SHP77 treated with DMSO at 0.1 percent for 48 hours (cell line): Measurements from ENCODE around the gene RIMBP2.
A peak's percentile ranks its signal among the peaks of the same experiment; 100 is the strongest.
"Not testable (repeated sequence)": the region's sequence is repeated elsewhere in the genome, so short reads cannot be mapped to it uniquely, and the experiment has no call there.

ENCODE experiments used
- DNase-seq: peaks from one replicate; lab custom pipeline; 2025; lab: John Stamatoyannopoulos, UW

RIMBP2 gene

GRCh38 chr12:130715998-130716968 lies at the start of gene RIMBP2:
TSS of gene RIMBP2 (minus strand) at chr12:130716299. CDS start at chr12:130479013, 237,286 bp downstream.
- DNase-seq: peak; percentile 63

DNA sequence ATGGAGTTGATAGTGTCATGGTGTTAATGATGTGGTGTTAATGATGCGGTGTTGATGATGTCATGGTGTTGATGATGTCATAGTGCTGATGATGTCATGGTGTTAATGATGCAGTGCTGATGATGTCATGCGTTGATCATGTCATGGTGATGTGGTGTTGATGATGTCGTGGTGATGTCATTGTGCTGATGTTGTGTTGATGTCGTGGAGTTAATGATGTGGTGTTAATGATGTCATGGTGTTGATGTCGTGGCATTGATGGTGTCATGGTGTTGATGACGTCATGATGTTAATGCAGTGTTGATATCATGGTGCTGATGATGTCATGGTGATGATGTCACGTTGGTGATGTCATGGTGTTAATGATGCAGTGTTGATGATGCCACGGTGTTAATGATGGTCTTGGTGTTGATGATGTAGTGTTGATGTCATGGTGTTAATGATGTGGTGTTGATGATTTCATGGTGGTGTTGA lies 49.1 kb upstream of the RIMBP2 start:
- no peak for DNase-seq

DNA sequence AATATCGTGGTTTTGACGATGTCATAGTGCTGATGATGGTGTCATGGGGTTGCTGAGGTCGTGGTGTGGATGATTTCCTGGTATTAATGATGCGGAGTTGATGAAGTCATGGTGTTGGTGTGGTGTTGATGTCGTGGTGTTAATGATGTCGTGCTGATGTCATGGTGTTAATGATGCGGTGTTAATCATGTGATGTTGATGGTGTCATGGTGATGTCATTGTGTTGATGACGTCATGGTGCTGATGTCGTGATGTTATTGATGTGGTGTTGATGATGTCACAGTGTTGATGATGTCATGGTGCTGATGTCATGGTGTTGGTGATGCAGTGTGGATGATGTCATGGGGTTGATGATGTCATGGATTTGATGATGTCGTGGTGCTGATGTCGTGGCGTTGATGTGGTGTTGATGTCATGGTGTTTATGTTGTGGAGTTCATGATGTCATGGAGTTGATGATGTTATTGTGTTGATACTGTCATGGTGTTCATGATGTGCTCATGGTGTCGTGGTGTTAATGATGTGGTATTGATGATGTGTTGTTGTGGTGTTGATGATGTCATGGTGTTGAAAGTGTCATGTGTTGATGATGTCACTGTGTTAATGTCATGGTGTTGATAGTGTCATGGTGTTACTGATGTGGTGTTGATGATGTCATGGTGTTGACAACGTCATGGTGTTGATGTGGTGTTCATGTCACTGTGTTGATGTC lies 48.5 kb upstream of the RIMBP2 start:
- DNase-seq: no peak

GRCh38 chr12:130764073-130764472 lies 48.0 kb upstream of the RIMBP2 start:
- no peak for DNase-seq

GRCh38 chr12:130762319-130762675 lies 46.2 kb upstream of the RIMBP2 start:
- DNase-seq: no peak

DNA sequence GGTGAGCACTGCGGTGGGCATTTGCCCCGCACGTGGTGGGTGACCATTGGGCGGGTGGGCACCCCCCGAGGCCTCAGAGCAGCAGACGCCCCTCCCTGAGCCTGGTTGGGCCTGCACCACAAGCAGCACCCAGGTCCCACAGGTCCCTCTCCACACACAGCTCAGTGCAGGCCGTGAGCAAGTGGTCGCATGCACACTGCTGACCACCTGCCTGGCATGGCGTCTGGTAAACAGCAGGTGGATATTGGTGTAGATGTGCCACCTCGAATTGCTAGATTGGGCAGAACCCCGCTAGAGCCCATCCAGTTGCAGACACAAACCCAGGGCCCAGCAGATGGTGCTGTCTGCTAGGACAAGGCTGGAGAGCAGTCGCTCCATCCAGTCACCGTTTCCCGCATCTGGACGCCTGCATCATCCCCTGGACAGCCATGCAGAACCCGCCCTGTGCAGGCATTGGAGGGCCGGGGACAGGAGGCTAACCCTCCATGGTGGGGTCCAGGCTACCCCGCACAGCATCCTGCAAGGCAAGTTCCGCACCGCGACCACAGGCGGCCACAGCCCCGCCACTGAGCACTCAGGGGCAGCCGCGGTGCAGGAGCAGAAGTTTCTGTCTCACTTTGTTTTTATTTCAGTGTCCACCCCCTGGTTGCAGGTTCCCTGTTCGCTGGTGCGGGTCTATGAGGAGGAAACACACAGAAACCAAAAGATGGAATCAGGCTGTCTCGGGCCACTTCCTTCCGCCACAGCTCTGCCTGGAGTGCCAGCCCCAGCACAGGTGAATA lies 45.6 kb upstream of the RIMBP2 start:
- DNase-seq: peak; percentile 36

DNA sequence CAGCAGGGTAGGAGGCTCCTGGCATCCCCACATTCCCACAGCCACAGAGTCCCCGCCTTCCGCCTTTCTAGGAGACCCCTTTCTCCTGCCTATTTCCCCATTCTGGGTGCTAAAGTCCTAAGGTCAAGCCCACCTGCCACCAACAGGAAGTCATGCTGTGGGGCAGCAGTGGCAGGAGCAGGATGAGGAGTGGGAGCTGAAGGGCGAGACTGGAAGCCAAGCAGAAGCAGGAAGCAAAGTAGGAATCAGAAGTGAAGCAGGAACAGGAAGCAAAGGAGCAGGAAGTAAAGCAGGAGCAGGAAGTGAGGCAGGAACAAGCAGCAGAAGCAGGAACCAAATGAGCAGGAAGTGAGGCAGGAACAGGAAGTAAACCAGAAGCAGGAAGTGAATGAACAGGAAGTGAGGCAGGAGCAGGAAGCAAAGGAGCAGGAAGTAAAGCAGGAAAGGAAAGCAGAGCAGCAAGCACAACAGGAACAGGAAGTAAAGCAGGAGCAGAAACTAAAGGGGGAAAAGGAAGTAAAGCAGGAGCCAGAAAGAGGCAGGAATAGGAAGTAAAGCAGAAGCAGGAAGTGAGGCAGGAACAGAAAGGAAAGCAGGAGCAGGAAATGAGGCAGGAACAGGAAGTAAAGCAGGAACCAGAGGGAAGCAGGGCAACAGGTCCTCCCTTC lies 38.3 kb upstream of the RIMBP2 start:
- no peak for DNase-seq

- peak; percentile 40 for DNase-seq
These were observed 36.7 kb upstream of the RIMBP2 start for GRCh38 chr12:130752692-130753230.

DNA sequence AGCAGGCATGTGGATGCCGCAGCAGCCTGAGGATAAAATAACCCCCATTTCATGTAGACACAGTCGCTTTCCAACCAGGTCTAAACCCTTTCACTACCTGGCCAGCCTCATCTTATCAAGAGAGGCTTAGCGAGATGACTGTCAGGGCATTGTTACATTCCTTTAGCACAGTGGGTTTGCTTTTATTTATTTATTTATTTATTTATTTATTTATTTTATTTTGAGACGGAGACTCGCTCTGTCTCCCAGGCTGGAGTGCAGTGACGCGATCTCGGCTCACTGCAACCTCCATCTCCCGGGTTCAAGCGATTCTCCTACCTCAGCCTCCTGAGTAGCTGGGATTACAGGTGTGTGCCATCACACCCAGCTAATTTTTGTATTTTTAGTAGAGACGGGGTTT lies 35.9 kb upstream of the RIMBP2 start:
- DNase-seq: not testable (repeated sequence)

- DNase-seq: no peak
These were observed 32.7 kb upstream of the RIMBP2 start for GRCh38 chr12:130748786-130749185.

DNA sequence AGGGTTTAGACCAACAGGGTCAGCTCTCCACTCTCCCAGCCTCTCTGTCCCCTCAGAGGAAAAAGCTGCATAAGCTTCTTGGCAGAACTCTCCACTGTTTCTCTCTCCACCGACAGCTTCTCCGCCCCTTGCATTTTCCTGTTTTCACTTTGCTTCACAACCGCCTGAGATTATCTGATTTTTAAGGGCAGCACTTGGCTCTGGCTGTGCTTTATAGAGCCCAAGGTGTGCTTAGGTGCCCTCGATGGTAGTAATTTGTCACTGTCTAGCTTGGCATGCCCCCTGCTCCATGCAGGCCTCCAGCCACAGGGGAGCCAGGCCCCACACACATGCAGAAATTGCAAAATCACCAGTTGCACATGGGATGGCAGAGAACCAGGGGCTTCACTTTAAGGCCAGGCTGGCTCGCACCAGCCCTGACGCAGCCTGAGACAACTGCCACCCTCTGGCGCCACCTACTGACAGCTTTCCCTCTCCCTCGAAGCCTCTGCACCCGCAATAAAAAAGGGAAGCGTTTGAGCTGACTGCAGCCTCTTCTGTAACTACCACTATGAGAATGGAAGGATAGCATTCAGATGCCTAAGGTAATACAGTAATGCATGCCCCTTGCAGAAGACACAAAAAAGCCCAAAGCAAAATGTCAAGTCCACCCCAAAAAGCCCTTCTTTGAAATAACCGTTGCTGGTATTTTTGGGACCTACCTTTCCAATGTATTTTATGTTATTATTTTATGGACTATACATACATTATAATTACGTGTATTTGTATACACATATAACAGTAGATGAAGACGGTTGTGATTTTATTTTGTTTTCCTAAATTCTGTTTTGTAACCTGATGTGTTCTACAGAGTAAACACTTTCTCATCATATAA lies 32.0 kb upstream of the RIMBP2 start:
- DNase-seq: peak; percentile 66

- DNase-seq: no peak
These were observed 30.4 kb upstream of the RIMBP2 start for GRCh38 chr12:130746546-130746945.

- no peak for DNase-seq
These were observed 29.8 kb upstream of the RIMBP2 start for GRCh38 chr12:130745921-130746320.

DNA sequence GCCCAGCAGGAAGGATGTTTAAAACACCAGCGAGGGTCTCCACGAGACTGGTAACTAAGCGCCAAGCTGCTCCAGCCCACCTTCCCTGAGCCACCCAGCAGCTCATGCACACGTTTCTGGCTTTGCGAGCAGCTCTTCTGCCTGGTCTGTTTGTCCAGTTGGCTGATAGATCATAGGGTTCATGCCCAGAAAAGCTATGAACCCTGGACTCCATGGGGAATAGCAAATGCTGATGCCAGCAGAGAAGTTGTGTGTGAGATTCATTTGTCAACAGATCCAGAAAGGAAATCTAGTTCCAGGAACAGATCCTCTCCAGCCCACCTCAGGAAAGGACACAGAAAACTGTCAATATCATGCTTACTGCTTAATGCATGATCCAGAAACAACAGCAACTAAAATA lies 28.2 kb upstream of the RIMBP2 start:
- no peak for DNase-seq

GRCh38 chr12:130743606-130744005 lies 27.5 kb upstream of the RIMBP2 start:
- DNase-seq: no peak

DNA sequence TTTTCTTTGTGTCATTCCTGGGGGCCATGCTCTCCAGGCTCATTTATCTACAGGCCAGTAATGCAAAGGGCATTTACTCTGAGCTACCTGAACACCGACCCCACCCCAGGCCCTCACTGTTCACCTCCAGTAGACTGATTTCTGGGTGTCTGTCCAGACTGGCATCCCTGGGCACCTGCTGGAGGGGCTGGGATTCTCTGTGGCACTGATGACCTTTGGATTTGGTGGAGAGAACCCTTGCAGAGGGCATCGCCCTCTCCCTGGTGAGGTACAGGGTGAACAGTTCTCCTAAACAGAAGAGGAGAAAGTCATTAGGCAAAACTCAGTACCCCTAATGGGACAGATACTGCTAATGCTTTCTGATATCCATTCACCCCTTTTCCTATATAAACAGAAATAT lies 27.1 kb upstream of the RIMBP2 start:
- DNase-seq: no peak

DNA sequence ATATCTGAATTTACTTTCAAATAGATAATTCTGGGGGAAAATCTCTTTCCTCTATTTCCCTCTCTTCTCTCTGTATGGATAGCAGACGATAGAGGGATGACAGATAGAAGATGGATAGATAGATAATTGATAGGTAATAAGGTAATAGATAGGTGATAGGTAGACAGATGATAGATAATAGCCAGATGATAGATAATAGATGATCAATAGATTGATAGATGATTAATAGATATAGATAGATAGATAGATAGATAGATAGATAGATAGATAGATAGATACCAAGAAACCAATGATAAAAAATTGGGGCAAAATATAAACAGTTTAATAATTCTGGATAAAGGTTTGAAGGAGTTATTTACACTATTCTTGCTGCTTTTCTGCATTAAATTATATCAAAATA lies 26.6 kb upstream of the RIMBP2 start:
- DNase-seq: no peak

GRCh38 chr12:130742112-130742511 lies 26.0 kb upstream of the RIMBP2 start:
- DNase-seq: no peak

GRCh38 chr12:130739571-130739970 lies 23.5 kb upstream of the RIMBP2 start:
- DNase-seq: no peak

DNA sequence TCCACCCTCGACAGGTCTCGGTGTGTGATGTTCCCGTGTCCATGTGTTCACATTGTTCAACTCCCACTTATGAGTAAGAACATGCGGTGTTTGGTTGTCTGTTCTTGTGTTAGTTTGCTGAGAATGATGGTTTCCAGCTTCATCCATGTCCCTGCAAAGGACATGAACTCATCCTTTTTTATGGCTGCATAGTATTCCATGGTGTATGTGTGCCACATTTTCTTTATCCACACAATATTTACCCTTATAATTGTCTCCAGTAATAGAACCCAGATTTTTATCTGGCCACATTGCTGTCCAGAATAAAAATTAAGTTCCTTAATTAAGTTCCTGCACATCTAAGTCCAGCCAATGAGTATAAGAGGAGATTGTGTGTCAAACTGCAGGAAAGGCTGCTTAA lies 22.3 kb upstream of the RIMBP2 start:
- DNase-seq: not testable (repeated sequence)
